CD1c-positive myeloid dendritic cell (primary cell): Measurements from ENCODE around the gene HPD.

ENCODE experiments used
- DNase-seq: peaks from one replicate; pipeline ENCODE4 v3.0.0-alpha.2; 2016; ENCODE audit errors: extremely low spot score

The HPD gene

DNA sequence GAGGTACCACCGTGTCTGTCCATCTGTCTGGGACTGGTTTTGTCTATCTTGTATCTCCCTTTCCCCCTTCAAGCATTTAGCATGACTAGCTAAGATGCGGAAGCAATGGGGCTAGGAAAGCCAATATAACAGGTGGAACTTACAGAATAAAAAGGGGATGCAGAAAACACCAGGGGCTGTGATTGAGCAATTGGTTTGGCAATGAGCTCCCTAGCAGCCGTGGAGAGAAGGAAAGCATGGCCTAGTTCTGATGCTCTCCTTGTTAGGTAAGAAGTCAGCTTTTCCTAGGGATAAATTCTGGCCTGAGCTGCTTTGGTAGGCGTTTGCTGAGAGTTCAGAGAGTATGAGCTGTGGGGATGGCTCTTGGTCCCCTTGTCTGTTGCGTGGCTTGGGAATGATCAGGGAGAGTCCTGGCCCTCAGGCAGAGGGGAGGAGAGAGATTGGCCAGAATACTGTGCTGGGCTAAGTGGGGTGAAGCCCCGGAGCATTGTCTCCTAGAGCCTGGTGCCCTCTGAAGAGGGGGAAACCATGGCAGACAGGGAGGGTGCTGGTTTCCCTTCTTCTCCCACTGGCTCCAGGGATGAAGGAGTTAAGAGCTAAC is 47.7 kb downstream of the HPD start:
- peak; percentile 26 for DNase-seq

DNA sequence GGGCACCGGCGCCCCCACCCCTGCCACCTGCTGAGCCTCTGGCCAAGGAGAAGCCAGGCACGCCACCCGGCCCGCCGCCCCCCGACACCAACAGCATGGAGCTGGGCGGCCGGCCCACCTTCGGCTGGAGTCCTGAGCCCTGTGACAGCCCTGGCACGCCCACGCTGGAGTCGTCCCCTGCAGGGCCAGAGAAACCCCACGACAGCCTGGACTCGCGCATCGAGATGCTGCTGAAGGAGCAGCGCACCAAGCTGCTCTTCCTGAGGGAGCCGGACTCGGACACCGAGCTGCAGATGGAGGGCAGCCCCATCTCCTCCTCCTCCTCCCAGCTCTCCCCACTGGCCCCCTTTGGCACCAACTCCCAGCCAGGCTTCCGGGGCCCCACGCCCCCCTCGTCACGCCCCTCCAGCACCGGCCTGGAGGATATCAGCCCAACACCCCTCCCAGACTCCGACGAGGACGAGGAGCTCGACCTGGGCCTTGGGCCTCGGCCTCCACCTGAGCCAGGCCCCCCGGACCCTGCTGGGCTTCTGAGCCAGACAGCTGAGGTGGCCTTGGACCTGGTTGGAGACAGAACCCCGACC is 48.3 kb downstream of the HPD start:
- no peak for DNase-seq

DNA sequence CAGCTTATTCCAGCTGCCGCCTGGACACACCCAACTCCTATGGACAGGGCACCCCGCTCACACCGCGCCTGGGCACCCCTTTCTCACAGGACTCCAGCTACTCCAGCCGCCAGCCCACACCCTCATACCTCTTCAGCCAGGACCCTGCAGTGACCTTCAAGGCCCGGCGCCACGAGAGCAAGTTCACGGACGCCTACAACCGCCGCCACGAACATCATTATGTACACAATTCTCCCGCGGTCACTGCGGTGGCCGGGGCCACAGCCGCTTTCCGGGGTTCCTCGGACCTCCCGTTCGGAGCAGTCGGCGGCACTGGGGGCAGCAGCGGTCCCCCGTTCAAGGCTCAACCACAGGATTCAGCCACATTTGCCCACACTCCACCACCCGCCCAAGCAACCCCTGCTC is 48.9 kb downstream of the HPD start:
- DNase-seq, result no peak

DNA sequence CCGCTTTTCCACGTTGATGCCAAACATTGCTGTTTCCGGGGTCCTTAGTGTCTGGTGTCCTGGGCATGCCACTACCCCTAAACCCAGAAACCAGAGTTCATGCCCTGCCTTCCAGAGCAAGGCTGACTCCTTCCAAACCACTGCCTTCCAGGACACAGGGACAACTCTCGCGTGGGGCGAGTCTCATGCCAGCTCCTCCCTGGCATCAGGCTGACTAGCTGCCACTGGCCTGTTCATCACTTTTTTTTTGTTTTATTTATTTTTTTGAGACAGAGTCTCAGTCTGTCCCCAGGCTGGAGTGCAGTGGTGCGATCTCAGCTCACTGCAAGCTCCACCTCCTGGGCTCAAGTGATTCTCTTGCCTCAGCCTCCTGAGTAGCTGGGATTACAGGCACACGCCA is 50.0 kb downstream of the HPD start:
- DNase-seq, result no peak

DNA sequence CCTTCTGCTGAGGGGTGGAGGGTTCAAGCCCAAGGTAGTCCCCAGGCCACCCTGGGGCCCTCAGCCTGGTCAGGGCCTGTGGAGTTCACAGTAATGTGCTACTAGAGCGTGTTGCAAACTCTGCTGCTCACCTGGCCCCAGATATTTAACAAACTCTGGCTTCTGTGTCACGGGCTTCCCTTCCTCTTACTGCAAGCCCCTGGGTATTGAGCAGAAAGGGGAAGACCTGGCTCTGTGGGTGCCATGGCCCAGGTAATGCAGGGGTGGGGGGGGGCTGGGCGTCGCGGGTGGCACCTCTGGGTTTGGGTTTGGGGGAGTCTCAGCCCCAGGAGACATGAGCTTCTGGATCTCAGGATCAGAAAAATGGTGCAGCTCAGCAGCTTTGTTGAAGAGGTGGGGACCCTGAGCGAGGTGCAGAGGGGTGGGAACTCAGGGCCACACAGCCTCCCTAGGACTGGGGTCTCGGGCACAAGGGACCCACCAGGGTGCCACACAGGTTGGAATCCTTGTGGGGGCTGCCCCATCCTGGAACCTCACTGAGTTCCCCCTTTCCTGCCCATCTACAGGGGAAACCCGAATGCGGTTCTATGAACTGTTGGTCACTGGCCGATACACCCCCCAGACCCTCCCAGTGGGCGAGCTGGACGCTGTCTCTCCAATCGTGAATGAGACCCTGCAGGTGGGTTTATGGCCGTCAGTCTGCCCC is 50.9 kb downstream of the HPD start:
- no peak for DNase-seq

DNA sequence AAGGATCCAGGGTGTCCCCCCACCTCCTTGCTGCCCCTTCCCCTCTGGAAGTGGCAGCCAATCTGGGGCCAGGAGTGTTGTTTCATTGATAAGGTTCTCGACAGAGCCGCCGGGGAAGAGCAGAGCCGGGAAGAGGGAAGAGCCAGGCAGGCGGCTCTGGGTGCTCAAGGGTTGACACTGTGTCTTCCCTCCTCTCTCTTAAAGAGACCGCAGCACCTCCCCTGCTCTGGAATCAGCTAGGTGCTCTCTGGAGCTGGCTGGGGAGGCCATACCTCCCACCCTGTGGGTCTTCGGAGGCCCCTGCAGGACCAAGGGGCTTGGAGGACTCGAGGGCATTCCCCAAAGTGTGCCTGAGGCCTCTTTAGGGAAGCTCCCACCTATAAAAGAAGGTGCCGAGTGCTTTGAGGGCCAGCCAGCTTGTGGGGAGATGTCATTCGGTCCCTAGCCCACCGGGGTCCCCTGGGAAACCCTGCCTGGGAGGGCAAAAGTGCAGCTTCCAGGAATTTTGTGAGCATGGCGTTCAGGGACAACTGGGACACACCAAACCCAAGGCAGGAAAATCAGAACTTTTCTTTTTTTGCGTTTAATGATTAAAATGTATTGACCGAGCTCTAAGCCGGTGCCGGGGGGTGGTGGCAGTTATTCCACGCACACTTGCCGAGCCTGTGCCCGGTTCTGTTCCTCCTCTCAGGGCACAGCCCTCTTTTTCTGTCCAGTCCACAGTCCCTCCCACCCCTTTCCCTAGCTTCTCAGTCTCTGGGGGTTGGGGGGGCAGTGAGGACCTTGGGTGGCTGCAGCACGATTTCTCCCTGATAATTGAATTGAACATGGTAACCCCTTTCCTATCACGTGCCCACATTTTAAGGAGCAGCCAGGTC is 51.9 kb downstream of the HPD start:
- no peak for DNase-seq

DNA sequence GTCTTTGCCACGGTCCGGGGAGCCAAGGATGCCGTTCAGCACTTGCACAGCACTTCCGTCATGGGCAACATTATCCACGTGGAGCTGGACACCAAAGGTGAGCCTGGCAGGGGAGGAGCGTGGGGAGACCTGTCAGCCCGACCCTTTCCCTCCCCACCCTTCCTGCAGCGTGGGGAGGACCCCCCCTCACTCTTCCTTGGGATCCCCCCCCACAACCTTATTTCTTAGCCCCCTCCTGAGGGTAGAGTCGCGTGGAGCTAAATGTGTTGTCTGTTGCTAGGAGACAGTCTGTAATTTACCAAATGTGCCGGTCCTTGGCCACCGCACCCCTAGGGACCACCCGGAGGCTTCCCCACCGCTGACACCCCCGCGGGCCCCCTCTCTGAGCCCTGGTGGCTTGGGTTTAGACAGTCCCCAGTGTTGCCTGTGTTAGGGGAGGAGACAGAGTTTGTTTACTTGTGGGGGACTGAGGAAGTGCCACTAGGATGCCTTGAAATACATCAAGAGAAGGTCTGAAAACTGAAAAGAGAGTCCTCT is 52.6 kb downstream of the HPD start:
- peak; percentile 23 for DNase-seq

DNA sequence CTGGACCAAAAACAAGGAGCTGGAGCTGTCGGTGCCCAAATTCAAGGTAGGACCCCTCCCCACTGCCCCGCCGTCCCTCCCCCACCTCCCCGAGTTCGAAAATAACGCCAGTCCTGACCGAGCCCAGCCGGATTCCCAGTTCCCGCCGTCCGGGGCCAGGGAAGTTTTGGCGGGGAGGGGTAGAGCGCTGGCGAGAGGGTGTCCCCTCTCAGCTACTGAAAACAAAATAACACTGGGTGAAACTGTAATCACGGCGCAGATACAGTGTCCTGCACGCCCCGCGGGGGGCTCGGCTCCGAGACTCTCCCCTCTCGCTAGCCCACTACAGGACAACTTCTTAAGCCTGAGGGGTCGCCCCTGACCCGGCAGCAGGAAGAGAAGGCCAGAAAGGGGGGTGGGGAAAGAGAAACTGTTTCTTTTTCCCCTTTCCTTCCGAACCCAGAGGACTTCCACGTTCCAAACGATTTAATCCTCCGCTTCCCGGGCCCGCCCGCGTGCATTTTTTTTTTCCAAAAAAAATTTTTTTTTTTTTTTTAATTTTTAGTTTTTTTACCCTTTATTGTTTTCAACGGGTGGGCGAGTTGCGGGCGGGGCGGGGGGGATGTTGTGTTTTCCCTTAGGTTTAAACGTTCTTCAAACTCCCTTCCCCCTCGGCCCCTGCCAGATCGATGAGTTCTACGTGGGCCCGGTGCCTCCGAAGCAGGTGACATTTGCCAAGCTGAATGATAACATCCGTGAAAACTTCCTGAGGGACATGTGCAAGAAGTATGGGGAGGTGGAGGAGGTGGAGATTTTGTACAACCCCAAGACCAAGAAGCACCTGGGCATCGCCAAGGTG is 53.3 kb downstream of the HPD start:
- DNase-seq, result no peak

DNA sequence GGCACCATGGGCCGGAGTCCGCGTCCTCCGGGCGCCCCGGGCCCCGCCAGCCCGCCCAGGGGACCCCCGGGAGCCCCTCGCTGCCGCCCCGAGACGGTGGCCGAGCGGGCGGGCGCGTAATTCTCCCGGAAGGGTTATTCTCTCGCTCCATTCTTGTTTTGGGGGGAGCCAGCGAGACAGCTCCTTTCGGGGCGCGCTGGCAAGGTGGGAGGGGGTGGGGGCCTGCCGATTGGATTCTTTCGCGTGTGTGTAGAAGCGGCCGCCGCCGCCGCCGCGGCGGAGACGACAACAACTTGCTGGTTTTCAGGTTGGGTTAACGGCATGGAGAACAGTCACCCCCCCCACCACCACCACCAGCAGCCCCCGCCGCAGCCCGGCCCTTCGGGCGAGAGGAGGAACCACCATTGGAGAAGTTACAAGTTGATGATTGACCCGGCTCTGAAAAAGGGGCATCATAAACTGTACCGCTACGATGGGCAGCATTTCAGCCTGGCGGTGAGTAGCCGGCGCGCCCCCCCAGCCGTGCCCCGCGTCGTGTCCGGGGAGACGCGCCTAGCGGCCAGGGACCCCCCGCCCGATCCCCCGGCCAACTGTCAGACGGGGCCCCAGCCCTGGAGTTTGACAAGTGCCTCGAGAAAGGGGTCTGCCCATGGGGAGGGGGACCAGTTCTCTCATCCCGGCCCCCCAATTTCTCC is 54.1 kb downstream of the HPD start:
- DNase-seq, result peak; percentile 66

DNA sequence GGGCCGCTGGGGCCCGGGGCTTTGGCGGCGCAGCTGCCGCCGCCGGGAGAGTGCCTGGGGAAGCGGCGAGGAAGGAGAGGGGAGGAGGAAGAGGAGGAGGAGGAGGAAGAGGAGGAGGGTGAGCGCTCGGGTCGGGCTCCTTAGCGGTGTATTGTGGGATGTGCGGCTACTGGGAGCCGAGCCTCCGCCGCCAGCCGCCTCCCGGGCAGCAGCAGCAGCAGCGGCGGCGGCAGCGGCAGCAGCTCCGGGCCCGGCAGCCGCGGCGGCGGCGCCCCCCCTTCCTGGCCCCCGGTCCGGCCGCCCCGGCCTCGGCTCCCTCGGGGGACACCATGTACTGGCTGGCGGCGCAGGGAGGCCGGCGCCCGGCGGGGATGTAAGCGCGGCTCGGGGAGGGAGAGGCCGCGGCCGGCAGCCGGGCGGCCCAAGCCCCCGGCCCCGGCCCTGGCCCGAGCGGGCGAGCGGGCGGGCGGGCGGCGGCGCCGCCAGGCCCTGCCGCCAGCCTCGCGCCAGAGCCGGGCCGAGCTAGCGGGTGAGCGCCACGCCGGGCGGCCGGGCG is 54.7 kb downstream of the HPD start, which contains the start of gene SETD1B:
TSS of gene SETD1B (plus strand) at position 149 of the 556 bp plus-strand sequence. CDS start 729 bp downstream, outside the sequence.
- peak; percentile 57 for DNase-seq

DNA sequence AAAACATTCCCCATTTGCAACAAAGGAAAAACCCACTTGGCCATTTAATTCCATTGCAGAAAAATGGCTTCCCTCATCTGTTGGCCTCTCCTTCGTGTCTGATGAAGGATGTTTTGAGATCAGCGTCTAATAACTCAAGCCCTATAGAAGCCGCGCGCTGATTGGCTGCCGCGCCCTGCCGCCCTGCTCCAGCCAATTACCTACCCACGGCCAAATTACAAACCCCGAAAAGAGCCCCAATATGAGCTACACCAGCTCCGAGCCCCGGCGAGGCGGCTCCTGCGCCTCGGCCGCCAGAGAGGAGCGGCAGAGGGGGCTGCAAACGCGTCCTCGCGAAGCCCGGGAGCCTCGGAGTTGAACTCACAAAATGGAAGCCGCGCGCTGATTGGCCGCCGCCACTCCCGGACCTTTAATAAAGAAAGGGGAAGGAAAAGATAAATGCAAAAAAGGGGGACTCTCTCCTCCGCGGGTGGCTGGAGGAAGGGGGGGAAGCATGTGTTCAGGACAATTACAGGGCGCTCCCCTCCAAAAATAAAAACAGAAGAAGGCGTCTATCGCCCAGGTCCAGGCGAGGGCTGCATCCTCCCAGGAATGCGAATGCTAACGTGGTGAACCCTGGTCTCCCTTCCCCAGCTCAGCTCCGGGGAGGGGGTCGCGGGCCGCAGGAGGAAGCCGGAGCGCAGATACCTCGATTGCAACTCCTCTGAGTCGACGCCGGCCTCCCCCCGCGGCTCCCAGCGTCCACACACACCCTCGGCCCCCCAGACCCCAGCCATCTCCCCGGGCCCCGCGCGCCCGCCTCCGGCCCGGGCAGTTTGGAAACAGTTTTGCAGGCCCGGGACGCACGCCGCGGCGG is 55.6 kb downstream of the HPD start:
- peak; percentile 96 for DNase-seq

DNA sequence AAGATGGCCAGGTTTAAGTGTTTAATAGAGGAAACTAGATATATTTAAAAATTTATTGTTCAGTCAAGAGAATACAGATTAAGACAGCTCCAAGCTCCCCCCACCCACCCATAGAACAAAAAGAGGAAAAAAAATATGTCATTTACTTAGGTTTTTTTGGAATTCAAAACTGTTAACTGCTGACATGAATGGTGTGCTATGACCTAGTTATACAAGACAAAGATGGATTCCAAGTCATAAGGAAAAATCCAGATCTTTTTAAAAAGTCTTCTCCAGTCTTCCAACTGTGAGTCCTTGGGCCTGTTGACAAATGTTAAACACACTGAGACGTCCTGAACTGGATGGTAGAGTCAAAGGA is 56.2 kb downstream of the HPD start:
- DNase-seq, result no peak

DNA sequence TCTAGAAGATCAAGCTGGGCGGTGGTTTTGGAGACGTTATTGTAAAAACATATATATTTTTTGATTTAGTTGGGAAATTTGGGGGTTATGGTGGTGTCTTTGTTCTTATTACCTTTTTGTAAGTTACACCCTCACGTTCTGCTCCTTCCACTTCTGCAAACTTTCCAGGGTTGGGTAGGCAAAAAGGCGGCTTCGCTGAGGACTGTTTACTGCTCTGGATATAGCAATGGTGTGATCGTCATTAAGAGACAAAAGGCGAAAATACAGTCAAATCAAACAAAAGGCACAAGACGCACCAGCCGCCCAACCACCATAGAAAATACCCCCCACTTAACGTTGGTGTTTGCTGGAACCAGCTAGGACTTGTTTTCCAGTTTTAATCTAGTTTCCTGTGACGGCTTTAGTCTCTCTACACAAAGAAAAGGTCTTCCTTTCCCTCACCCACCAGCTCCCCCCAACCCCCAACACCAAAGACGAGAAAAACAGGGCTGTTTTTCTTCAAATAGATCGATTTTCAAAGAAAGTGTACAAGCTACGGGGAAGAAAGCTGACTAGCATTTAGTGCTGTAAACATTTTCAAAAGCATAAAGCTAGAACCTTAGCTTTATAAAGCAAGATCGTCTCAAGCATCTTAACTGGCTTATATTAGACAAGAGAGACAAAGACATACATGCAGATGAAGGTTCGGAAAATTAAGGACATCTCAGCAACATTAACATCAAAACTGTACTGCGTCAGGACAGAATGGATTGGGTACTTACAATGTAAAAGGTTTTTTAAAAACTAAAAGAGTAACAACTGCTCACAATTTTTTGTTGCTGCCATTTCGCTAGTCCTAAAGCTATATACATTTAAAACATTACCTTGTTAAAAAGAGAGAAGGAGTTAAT is 56.8 kb downstream of the HPD start:
- DNase-seq, result peak; percentile 34

DNA sequence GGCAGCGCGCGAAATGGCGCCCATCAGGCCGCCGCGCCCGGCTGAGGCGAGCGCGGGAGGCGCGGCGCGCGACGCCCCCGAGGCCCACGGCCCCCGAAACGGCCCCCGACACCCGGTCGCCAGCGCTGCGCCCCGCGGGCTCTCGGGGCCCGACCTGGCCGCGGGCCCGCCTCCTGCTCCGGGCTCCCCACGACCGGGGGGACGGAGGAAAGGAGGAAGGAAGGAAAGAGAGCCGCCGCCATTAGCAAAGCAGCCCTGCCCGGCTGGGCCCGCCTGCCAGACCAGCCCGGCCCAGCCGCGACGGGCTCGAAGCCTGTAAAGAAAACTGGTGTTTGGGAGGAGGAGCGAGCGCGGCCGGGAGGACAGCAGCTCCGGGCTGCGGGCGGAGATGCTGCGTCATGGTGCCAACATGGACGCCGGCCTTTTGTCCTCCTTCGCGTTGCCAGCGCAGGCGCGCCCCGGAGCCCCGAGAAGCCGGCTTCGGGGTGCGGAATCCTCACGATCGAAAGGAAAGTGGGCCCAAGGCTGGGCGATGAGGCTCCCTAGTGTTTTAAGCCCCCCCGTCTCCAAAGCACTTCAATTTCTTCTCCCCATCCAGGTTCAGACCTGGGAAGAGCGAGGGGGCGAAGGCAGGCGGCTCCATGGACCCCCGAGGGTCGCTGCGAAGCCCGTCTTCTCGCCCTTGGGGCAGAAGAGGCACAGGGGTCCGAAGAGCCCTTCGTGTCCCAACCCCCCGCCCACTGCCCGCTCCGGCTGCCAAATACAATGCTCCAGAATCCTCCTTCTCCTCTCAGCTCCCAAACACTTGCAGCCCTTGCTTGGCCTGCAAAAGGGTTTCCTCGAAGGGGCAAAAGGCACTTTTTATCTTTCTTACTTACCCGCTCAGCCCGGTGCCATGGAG is 57.7 kb downstream of the HPD start:
- peak; percentile 80 for DNase-seq

DNA sequence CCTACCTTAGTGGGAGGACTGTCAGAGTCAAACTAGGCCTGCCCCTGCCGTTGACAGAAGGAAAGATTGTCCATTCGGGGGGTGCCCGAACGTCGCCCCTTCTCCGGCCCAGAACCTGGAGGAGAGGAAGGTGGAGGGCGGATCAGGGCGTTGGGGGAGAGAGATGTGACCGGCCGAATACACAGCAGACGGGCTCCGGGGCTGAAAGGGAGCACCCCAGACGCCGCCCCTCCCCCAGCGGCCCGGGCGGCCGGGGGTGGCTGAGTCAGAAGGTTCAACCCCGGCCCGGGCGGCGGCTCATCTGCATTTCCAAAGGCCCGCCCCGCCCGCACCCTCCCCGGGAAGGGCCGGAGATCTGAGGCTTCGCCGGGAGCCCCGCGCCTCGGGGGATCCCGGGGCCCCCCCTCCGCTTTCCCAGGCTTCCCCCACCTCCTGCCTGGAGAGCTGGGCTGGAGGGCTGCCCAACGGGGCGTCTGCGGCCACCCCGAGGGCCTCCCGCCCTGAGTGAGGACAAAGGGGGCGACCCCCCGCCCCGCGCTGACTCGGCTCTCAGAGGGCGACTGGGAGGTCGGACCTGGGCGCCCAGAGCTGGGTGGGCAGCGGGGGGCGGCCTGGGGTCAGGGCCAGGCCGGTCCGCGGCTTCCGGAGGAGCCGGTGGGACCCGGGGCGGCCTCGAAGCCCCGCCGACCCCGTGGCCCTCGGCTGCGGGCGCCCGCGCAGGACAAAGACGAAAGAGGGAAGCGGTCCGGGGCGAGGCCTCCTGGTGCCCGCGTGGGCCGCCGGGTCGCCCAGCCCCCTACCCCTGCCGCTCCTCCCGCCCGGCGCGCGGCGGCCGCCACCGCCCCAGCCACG is 58.6 kb downstream of the HPD start:
- DNase-seq, result peak; percentile 90

DNA sequence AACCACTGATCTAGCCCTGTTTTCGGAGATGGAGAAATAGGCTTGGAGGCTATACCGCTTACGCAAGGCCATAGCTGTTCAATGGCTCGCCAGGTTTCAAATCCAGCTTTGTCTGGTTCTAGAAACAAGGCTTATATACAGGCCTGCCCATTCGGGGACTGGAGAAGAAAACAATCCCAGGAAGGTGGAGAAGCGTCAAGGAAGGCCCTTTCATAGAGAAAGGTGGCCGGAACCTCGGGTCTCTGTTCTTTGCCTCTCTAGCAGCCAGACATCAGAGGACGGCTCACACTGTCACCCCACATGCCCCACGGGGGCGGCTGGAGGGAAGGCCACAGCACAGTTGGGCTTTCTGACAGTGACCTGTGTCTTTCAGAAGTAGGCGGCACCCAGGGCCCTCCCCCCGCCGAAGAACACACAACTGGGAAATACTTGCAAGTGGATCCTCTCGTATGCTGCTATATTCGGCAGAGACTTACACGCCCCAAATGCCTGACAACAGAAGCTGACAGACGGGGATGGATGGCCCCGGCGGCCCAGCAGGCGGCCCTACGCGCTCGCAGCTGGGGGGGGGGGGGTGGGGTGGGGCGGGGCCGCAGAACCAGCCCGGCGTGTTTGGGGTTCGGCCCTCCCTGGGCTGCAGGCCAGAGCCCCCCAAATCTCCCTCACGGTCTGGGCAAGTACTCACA is 59.4 kb downstream of the HPD start:
- peak; percentile 64 for DNase-seq
